Thoracic aorta (tissue), 2 donors: ENCODE data around the gene POLR3G. TPM values are rescaled to one million over a fixed set of nuclear protein-coding genes. Genes with fewer than 3 reads are reported as not detected.

Experiments used
- ATAC-seq: fragments of 150-250 bp; one replicate; pipeline ENCODE4 v1.8.0; 2017; ENCODE audit warnings: low read depth; ENCODE audit not compliant: insufficient number of reproducible peaks, low FRiP score
- DNase-seq: peaks from one replicate; pipeline ENCODE4 v3.0.0-alpha.2; 2020; ENCODE audit warnings: low spot score
- H3K27ac ChIP-seq, 2 donors: fragments of 200-600 bp; sonication (generic); 1 replicate in 1 of 2; 2 replicates in 1 of 2; pipeline ENCODE4 v1.5.1; 2016; ENCODE audit warnings: mild to moderate bottlenecking in 2 of 2, moderate library complexity in 2 of 2
- H3K27me3 ChIP-seq: fragments of 200-600 bp; sonication (generic); replicated peaks from 2 replicates; pipeline ENCODE4 v1.6.0; 2016; ENCODE audit warnings: mild to moderate bottlenecking; ENCODE audit not compliant: insufficient read depth
- H3K36me3 ChIP-seq: fragments of 200-600 bp; sonication (generic); one replicate; pipeline ENCODE4 v1.5.1; 2016
- H3K4me1 ChIP-seq, 2 donors: fragments of 200-600 bp; sonication (generic); 1 replicate in 1 of 2; 2 replicates in 1 of 2; pipeline versions ENCODE4 v1.5.1 to v1.6.0; 2016; ENCODE audit warnings: low read depth in 2 of 2, mild to moderate bottlenecking in 1 of 2; ENCODE audit not compliant: control insufficient read depth in 1 of 2
- H3K4me3 ChIP-seq: fragments of 200-600 bp; sonication (generic); 2 replicates; pipeline ENCODE4 v1.5.1; 2016; ENCODE audit warnings: mild to moderate bottlenecking
- H3K9me3 ChIP-seq: fragments of 200-600 bp; sonication (generic); 2 replicates; pipeline ENCODE4 v1.5.1; 2016
- CTCF ChIP-seq: fragments of 200-600 bp; sonication (generic); IDR thresholded peaks from one replicate; pipeline ENCODE4 v1.5.1; 2019; ENCODE audit warnings: antibody characterized with exemption
- total RNA-seq, 2 donors: library from RNA; depleted of rRNA; stranded (reverse); fragments of >200 nt; gene quantifications; one replicate each; pipeline versions ENCODE4 v1.1.0 to v1.2.3, GENCODE V29; 2016

Gene POLR3G
- total RNA-seq, 2 donors from 2014 or later = 0.42 TPM; not detected in 1

GRCh38 chr5:90476391-90476790, 1.7 kb downstream of the POLR3G start:
- H3K27me3 ChIP-seq = no peaks in the 10 kb centered on the region
- H3K36me3 ChIP-seq = no peaks in the 10 kb centered on the region
- H3K27ac ChIP-seq = no peak overlapping the region
- no peak for TF ChIP-seq CTCF
- DNase-seq (no peak), ATAC-seq (no peak)
- no peak overlapping the region for H3K4me3 ChIP-seq
- peaks cover 4 to 17% of the 10 kb centered on the region in 2 donors for H3K4me1 ChIP-seq
- no peaks in the 10 kb centered on the region for H3K9me3 ChIP-seq

GRCh38 chr5:90477073-90477472, 2.4 kb downstream of the POLR3G start:
- no peak for TF ChIP-seq CTCF
- Histone ChIP-seq H3K4me3 (no peak overlapping the region), H3K36me3 (no peaks in the 10 kb centered on the region), H3K27me3 (no peaks in the 10 kb centered on the region), H3K9me3 (no peaks in the 10 kb centered on the region), H3K27ac (no peak overlapping the region), H3K4me1 (peaks cover 4 to 17% of the 10 kb centered on the region in 2 donors)
- no peak for DNase-seq
- ATAC-seq = no peak

DNA sequence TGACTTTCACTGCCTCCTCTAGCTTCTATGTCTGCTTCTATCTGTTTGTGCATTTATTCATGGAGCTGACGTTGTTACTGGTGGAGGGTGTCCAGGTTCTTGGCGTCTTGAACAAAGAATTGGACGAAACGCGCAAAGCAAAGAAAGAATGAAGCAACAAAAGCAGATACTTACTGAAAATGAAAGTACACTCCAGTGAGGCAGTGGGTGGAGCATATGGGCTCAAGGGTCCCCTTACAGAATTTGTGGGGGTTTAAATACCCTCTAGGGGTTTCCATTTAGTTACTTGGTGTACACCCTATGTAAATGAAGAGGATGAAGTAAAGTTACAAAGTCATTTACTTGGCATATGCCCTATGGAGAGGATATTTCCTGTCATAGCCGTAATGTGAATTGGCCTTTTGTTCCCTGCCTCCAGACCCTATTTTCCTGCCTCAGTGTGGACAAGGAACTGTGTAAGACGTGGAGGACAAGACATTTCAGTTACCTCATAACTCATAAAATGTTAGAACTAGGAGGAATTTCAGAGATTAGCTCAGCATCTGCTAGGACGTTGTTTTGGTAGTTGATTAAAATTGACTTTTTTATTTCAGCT, 3.1 kb downstream of the POLR3G start:
- TF ChIP-seq CTCF = no peak
- no peak overlapping the region for H3K4me3 ChIP-seq
- no peaks in the 10 kb centered on the region for H3K36me3 ChIP-seq
- peaks cover 4 to 17% of the 10 kb centered on the region in 2 donors for H3K4me1 ChIP-seq
- ATAC-seq (no peak), DNase-seq (no peak)
- no peak overlapping the region for H3K27ac ChIP-seq
- H3K9me3 ChIP-seq = no peaks in the 10 kb centered on the region
- H3K27me3 ChIP-seq = no peaks in the 10 kb centered on the region

DNA sequence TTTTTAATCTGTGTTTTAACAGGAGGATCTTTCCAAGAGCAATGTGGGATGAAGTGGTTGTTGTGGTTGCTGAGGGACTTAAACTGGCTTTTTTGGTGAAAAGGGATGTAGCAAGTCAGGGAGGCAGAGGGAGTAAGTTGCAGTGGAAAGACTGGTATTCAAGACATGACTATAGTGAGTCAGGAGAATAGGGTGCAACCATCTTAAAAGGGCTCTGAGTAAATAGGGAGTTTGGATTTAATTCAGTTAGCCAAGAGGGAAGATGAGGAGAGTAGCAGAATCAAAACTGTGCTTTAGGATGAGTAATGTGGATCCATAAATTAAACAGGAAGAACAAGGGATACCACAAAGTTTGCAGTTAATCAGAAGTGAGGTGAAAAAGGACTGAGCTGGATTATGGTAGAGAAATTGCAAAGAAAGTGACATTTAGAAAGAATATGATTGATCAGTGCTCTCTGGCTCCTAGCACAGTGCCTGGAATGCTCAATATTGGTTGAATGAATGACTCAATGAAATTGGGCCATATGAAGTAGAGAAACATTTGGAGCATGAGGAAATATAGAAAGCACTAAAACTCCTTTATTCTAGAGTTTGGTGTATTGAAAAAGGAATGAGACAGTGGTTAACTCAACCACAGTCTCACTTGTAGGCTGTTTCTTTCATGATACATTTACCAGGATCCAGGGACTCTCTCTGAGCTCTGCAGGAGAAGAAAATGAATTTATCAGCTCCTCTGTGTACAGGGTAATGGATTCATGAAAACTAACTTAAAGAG, 5.1 kb downstream of the POLR3G start:
- no peaks in the 10 kb centered on the region for H3K36me3 ChIP-seq
- no peak overlapping the region for H3K27ac ChIP-seq
- no peaks in the 10 kb centered on the region for H3K27me3 ChIP-seq
- ATAC-seq (no peak), DNase-seq (no peak)
- H3K9me3 ChIP-seq = no peaks in the 10 kb centered on the region
- H3K4me1 ChIP-seq = peaks cover 0 to 4% of the 10 kb centered on the region in 2 donors
- no peak overlapping the region for H3K4me3 ChIP-seq
- TF ChIP-seq CTCF = no peak

DNA sequence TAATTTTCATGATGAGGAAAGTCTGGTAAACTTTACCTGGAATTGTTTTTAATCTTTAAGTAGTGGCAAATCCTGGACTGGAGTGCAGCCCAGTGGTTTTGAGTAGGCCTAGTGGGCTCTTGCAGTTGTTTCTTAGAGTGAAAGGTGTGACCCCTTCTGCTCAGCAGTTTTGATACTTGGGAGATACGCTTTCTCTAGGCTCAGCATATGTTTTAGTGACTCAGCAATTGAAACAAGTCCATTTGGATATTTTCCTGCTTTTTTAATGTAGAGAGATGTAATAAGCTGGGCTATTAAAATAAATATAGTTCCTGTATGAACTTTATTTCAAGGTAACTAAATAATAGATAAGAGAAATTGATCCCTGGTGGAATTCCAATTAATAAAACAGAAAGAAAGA, 6.0 kb downstream of the POLR3G start:
- Histone ChIP-seq H3K4me1 (no peaks in the 10 kb centered on the region), H3K9me3 (no peaks in the 10 kb centered on the region), H3K4me3 (no peak overlapping the region), H3K27me3 (no peaks in the 10 kb centered on the region), H3K27ac (no peak overlapping the region), H3K36me3 (no peaks in the 10 kb centered on the region)
- ATAC-seq (no peak), DNase-seq (no peak)
- no peak for TF ChIP-seq CTCF
